Stimulated activated CD4-positive, alpha-beta T cell treated with anti-CD3 and anti-CD28 coated beads, Interleukin-12 subunit alpha, Interleukin-12 subunit beta, amount 100 ng/mL, for 48 hours (primary cell): ENCODE data around the gene ADAMTSL3.

Experiments
- DNase-seq, 3 donors: peaks; one replicate each; pipeline ENCODE4 v3.0.0-alpha.2; 2020; ENCODE audit warnings: low read depth in 2 of 3, low spot score in 1 of 3

Gene ADAMTSL3

DNA sequence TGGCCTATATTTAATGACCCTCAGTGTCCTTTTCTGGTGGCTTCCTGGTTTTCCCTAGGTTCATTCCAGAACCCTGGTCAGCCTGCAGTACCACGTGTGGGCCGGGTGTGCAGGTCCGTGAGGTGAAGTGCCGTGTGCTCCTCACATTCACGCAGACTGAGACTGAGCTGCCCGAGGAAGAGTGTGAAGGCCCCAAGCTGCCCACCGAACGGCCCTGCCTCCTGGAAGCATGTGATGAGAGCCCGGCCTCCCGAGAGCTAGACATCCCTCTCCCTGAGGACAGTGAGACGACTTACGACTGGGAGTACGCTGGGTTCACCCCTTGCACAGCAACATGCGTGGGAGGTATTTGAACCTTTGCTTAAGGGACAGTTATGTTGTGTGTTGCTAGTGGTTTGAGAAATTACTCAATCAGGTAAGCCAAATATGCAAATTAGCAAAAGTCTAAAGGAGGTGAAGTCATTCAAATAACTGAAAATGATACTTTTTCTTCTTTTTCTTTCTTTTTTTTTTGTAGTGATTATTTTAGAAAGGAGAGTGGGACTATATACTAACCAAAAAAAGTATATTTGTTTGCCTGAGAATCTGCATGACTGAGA, 259.2 kb downstream of the ADAMTSL3 start:
- DNase-seq, result no peak

DNA sequence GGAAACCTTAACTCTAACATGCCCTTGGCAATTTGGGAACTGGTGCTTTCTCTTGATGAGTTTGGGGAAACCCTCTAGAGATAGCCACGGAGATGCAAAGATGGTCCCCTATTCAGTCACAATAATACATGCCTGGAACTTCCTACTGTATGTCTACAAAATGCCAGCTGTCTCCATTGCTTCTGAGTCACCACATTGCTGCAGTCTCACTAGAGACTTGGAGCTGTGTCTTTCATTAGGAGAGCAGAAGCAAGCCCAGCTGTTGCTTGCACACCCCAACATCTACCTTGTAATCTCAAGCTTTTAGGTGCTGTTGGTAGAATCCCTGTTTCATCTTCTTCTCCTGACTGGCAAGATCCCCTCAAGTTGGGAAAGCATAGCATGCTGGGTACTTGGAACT, 261.0 kb downstream of the ADAMTSL3 start:
- DNase-seq, result no peak

DNA sequence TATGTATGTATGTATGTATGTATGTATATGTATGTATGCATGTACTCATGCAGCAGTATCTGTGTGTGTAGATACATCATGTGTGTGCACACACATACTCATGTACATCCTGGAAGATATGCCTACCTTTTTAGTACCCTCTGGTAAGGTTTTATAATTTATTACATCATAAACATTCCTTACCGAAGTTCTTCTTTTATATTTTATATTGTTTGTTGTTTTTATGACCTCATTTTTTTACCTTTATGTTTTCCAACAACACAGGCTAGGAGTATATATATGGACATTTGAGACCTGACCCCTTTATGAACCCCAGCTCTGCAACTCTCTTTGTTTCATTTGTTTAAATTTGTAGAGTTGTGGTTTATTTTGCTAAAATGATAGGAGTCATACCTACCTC, 263.5 kb downstream of the ADAMTSL3 start:
- no peak for DNase-seq

DNA sequence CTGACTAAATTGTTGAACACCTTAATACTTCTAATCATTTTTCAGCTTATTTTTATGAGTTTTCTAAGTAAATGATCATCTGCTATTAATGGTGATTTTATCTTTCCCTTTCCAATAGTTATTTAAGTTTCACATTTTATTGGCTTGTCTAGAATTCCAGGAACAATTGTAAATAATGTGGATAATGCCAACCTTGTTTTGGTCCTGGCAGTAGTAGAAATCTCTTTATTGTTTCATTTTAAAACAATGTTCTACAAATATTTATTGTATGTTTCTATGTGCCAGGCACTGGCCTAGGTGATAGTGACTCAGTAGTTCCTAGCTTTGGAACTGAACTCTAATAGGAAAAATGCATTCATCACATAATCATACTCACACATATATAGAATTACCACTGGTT, 264.1 kb downstream of the ADAMTSL3 start:
- no peak for DNase-seq

DNA sequence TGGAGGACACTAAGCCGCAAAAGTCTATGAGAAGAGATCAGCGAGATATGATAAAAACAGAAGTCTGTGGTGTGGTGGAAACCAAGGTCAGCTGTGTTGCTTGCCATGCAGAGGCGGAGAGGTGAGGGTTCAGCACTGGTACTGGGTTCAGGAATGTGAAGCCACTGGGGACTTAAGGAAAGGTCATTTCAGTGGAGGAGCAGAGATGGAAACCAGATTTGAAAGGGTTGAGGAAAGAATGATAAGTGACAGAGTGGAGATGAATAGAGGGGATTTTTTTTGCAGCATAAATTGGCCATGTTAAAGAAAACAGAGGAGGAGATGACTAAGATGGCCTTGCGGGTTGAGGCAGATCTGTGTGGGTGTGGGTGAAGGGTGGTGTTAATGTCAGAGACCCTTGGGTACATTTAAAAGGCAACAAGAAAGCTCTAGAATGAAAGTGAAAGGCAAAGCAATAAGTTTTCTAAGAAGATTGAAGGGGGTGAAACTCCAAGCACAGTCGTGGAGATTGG, 265.5 kb downstream of the ADAMTSL3 start:
- DNase-seq, result peak in 2 of 3 donors; percentile 16

DNA sequence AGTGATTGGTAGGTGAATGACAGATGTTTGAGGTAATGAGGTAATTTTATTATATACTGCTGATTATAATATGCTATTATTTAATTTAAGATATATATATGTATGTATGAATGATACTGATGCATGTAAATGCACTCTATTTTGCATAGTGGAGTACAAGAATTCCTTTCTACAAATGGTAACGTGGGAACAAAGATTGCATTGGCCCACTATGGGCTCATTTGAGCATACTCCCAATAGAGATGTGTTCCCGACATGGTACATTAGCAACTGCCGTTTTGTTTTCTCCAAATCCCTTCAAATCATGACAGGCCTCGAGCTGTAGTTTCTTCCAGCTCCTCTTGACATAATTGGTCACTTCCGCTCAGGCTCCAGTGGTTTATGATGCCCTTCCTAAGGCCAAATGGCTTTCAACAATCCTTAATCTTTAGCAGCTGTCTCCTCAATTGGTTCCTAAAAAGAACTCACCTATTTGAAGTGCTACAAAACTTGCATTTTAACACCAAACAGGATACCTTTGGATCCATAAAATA, 266.1 kb downstream of the ADAMTSL3 start:
- DNase-seq, result no peak

DNA sequence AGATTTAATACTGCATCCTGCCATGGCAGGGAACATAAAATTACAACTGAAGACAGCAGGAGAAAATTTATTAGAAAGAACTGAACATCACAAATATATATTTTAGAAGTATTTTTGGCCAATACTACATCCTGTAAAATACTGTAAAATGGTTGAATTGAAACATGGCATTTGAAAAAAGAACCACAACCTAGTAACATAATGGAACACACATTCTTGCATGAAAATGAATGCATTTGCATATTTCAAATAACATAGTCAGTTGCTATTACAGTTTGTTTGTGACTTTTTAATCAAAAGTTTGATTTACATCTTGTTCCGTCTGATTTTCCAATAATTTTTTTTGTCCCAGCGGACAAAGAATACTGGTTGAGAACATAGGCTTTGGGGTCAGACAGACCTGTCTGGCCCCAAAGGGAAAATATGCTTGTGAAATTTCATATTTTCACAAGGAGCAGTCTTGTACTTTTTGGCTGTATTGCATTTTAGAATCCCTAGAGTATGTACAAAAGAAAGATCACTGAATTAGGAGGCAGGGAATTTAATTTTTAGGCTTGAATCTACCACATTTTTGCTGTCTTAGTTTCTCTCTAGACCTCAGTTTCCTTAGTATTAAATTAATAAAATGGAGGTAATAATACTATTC, 268.8 kb downstream of the ADAMTSL3 start:
- DNase-seq, result no peak

DNA sequence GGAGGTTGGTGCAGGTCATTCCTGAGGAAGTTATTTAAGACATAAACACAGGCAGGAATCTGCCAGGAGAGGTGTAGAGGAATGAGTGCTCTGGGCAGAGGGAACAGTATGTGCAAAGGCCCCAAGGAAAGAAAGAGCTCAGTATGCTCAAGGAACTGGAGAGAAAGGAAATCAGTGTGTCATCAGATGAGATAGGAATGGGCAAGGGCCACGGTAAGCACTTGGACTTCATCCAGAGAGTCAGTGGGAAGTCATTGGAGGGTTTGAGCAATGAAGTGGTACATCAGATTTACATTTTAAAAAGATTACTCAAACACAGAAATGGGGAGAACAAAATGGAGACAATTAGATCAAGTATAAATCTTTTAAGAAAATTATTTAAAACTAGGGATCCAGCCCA, 272.2 kb downstream of the ADAMTSL3 start:
- no peak for DNase-seq

DNA sequence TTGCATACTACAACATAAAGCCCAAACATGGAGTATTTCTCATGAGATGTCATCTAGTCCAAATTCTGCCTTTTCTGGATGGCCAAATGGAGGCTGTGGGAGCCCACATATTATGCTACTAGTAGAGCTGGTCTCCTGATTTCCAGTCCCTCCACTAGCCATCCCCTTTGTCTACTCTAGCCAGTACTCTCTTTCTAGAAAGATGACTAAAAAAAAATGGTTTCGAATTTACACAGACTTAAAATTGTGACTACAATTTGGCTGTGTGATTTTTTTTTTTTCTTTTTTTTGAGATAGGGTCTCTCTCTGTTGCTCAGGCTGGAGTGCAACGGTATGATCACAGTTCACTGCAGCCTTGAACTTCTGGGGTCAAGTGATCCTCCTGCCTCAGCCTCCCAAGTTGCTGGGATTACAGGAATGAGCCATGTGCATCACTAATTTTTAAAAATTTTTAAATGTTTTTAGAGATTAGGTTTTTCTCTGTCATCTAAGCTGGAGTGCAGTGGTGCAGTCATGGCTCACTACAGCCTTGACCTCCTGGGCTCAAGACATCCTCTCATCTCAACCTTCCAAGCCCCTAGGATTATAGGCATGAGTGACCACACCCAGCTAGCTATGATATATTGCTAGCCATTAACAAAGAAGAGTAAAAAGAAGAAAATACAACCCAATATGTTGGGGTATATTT, 273.9 kb downstream of the ADAMTSL3 start:
- DNase-seq, result no peak

DNA sequence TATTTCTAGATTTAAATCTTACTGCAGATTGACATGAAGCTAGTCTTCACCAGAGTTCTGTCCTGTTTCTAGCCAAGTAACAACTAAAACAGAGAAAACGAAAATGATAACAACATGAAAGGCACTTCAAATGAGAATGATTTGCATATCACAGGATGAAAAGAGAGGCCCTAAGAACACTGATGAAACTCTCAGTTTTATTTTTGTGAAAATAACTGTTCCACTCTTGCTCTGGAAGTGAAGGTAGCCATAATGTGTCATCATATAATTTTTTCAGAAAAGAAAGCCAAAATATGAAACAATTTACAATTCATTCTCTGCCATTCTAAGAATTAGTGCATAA, 274.4 kb downstream of the ADAMTSL3 start:
- no peak for DNase-seq

DNA sequence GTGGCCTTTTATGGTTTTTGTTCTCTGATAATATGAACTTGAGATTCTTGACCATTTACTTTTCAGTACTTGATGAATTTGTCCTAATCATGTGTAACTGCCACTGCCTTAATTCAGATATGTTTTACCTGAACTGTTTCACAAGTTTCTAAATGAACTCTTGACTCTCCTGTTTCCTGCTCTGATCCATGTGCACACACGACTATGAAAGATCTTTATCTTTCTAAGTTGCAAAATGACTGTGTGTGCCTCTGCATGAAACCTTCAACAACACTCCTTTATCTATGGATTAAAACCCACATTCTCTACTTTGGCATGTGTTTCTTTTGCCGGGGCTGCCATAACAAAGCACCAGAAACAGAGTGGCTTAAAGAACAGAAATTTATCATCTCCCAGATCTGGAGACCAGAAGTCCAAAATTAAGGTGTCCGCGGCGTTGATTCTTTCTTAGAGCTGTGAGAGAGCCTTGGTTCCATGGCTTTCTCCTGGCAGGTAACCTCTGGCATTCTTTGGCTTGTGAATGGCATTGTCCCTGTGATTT, 275.0 kb downstream of the ADAMTSL3 start:
- no peak for DNase-seq

DNA sequence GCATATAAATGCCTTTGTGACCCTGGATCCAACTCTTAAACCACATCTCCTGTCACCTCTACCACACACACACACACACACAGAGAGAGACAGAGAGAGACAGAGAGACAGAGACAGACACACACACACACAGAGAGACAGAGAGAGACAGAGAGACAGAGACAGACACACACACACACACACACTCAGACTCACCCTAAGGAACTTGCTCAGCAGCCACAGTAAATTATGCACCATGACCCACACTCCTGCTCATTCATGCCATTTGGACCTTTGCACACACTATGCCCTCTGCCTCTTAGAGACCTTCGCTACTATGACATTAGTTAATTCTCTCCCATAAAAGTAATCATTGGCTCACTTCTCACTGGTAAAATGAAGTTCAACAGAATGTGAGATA, 275.7 kb downstream of the ADAMTSL3 start:
- DNase-seq, result no peak

DNA sequence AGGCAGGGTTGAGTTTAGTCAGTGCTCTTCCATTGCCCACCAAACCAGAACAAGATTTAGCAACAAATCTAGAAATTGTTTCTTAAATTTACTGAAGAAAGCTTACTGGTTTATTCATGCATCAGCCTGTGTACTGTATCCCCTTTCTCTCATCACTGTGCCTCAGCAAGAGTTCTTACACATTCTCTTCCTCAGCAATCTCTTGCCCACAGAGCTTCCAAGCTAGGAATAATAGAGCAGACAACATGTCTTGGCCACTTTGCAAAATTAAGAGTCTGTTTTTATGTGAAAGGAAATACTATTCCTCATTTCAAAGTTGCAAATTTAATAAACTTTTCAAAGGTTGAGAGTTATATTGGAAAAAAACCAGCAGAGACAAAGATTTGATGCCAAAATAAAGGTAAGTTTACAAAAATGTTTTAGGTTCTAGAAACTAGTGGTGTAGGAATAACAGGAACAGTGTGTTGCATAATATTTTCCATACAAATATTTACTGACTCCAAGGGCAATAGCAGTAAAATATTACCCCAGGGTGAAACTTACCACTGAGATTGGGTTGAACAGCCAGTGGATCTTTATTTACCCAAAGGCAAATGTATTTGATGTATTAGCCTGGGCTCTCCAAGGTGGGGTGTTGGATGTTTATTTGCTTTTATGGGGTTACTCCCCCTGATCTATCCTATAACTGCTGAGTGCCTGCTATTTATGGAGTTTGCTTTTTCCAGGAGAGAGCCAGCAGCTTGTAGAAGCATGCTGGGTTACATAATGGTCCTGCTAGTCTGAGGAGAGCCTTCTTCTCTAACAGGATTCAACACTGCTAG, 276.7 kb downstream of the ADAMTSL3 start:
- DNase-seq, result no peak

DNA sequence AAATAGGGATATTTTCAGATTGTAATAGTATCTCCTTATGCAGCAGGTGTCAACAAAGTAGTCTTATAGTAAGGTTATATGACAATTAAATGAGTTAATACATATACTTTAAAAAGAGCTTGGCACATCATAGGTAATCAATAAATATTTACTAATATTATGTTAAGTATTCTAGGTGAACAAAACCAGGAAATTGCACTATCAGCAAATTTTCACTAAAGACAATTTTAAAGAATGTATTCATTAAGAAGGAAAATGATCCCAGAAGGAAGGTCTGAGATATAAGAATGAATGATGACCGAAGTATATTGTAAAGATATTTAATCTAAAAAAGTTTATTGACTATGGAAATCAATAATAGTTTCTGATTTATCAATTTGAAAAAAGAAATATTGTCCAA, 281.9 kb downstream of the ADAMTSL3 start:
- DNase-seq, result no peak

DNA sequence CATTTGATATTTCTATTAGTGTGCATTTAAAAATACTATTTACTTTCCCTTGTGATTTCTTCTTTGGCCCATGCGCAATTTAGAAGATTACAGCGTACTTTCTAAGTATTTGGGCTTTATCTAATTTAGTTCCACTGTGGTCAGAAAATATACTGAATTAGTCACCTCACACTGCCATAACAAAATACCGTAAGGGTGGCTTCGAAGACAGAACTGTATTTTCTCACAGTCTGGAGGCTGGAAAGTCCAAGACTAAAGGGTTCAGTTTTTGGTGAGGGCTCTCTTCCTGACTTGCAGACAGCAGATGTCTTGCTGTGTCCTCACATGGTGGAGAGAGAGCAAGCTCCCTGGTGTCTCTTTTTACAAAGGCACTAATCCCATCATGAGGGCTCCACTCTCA, 286.2 kb downstream of the ADAMTSL3 start:
- DNase-seq, result no peak

DNA sequence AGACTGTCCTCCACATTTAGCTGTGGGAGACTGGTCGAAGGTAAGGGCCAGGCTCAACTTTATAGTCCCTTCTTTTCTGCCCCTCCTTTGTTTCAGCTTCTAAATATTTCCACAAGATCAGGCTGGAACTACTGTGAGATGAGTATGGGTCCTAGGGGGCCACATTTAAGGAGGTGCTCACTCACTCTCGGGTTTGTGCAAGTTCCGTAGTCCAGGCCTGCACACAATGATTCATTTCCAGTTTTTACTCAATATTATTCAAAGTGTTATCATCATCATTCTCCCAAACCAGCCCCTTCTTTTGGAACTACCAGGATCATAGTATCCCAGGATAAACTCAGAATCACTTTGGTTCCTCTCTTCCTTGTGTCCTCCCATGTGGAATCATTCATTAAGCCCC, 289.1 kb downstream of the ADAMTSL3 start:
- DNase-seq, result no peak

DNA sequence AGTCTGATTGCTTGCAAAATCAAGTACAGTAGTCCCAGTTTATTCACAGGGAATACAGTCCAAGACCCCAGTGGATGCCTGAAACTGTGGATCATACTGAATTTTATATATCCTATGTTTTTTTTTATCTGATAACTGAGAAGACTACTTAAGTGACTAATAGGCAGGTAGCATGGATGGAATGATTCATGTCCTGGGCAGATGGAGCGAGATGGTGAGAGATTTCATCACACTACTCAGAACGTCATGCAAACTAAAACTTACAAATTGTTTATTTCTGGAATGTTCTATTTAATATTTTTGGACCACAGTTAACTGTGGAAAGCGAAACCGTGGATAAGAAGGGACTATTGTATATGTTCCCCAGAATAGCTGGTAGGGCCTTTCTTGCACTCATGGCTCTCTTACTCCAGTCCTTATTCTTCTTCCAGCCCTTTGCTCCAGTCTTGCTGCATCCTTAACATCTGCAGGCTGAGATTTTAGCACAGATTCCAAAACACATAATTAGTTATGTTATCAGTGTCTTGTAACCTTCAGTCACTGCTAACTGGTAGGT, 290.0 kb downstream of the ADAMTSL3 start:
- no peak for DNase-seq

DNA sequence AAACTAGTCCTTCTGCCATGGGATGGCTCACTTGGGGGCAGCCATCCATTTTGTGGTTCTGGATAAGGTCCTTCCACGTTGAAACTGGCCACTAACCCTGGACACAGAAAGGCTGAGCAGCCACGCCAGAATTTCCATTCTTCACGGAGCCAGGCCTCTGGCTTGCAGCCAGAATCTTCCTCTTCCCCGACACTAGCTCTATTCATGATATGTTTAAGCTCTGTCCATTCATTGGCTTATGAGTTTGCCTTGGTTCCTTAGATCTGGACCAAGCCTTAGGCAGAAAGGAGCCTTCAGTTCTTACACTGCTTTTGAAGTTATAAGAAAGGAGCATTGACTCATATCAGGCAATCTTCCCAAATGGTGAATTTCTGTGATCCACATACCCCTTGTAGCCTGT, 293.2 kb downstream of the ADAMTSL3 start:
- no peak for DNase-seq

DNA sequence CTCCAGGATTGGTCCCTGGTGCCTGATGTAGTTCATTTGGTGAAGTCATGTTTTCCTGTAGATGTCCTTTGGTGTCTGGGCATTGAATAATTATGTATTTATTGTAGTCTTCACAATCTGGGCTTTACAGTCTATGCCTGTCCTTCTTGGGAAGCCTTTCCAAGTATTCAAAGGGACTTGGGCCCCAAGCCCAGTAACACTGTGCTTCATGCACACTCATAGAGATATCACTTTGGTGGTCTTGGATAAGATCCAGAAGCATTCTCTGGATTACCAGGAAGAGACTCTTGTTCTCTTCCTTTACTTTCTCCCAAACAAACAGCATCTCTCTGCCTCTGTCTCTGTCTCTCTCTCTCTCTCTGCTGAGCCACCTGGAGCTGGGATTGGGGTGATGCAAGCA, 300.6 kb downstream of the ADAMTSL3 start:
- DNase-seq, result no peak

DNA sequence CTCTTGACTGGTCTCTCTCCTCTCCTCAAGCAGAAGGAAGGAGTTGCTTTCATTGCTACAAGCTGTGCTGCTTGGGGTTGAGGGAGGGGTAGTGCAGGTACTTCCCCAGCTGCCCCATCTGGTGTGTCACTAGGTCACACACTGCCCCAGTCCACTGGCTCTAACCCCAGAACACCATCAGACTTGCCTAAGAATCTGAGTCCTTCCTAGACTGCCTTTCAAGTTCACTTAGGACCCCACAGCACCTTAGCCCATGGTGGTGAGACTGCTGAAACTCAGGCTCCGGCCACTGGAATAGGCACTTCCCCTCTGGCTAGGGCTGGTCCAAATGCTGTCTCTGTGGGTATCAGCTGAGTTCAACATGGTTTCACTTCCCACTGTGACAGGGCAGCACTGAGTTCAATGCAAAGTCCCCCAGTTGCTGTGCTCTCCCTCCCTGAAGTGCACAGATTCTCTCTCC, 301.9 kb downstream of the ADAMTSL3 start:
- DNase-seq, result no peak

DNA sequence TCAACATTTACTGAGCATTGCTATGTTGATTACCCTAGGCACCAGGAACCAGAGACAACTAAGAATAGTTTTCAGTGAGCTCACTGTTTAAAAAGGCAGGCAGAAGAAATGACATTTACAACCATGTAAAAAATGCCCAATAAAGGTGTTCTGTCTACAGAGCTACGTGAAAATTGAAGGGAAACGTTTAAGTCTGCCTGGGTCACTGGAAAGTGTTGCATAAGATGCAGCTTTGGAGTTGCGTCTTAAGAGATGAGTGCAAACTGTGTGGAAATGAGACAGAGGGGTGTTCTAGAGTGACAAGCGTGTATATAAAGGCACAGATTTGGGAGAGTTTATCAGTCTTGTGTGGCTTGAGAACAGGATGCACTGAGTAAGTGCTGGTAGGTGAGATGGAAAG, 303.0 kb downstream of the ADAMTSL3 start:
- DNase-seq, result no peak
